Vagina (tissue), 2 donors: ENCODE results near the gene NOXA1. TPM values are rescaled to one million over a fixed set of nuclear protein-coding genes. Genes with fewer than 3 reads are reported as not detected.

Experiments
- DNase-seq, 2 donors: peaks; one replicate each; pipeline ENCODE4 v3.0.0-alpha.2; 2017; ENCODE audit errors: extremely low spot score in 2 of 2
- H3K27ac ChIP-seq: fragments of 200-600 bp; sonication (generic); one replicate; pipeline ENCODE4 v1.5.1; 2019
- H3K27me3 ChIP-seq: fragments of 200-600 bp; sonication (generic); one replicate; pipeline ENCODE4 v1.5.1; 2019
- H3K36me3 ChIP-seq, 2 donors: fragments of 200-600 bp; sonication (generic); one replicate each; pipeline ENCODE4 v1.5.1; 2017 to 2019
- H3K4me1 ChIP-seq: fragments of 200-600 bp; sonication (generic); one replicate; pipeline ENCODE4 v1.5.1; 2019
- H3K4me3 ChIP-seq, 2 donors: fragments of 200-600 bp; sonication (generic); 1 replicate in 1 of 2; 2 replicates in 1 of 2; pipeline ENCODE4 v1.5.1; 2016 to 2019
- H3K9me3 ChIP-seq: fragments of 200-600 bp; sonication (generic); one replicate; pipeline ENCODE4 v1.5.1; 2019
- POLR2A ChIP-seq, 2 donors: fragments of 450-650 bp; IDR thresholded peaks; one replicate each; pipeline ENCODE4 v1.6.1; 2017; ENCODE audit warnings: antibody characterized with exemption in 2 of 2, mild to moderate bottlenecking in 2 of 2, moderate library complexity in 2 of 2
- POLR2AphosphoS5 ChIP-seq, 2 donors: sonication (generic); formaldehyde crosslinking; IDR thresholded peaks; one replicate each; pipeline ENCODE4 v1.9.0; 2017; ENCODE audit warnings: antibody characterized with exemption in 2 of 2, mild to moderate bottlenecking in 2 of 2, low read depth in 1 of 2; ENCODE audit not compliant: insufficient read depth in 1 of 2
- intact Hi-C: fragments of 100-400 bp; cut with DNase I; formaldehyde crosslinking; loops from one replicate; pipeline ENCODE4 v1.15.1; 2023
- total RNA-seq: library from RNA; depleted of rRNA; stranded (reverse); fragments of >200 nt; gene quantifications from one replicate; pipeline ENCODE4 v1.2.3, GENCODE V29; 2016
- TF ChIP-seq, protein P1 (sequence below), 3 experiments: fragments of 450-650 bp in 2 of 3; fragments of 200-600 bp in 1 of 3; sonication (generic) in 1 of 3; IDR thresholded peaks; one replicate each; pipeline ENCODE4 v1.5.1; 2017 to 2019; ENCODE audit warnings: antibody characterized with exemption in 3 of 3, mild to moderate bottlenecking in 2 of 3, moderate library complexity in 2 of 3

Gene NOXA1
- total RNA-seq, 1 donor from 2014 or later = 2.9 TPM

DNA sequence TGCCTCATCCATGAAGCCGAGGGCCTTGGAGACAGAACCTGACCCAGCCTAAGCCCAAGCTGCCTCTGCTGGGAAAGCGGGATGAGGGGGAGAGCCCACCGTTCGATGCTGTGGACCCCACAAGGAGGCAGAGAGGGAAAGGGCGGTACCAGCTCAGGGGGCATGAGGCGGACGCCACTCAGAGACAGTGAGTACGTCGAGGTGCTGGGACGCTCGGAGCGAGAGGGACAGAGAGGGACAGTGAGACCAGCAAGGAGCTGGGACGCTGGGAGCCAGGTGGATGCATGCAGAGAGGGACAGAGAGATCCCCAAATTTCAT lies 33.8 kb upstream of the NOXA1 start:
- intact Hi-C loops = no loop called here

DNA sequence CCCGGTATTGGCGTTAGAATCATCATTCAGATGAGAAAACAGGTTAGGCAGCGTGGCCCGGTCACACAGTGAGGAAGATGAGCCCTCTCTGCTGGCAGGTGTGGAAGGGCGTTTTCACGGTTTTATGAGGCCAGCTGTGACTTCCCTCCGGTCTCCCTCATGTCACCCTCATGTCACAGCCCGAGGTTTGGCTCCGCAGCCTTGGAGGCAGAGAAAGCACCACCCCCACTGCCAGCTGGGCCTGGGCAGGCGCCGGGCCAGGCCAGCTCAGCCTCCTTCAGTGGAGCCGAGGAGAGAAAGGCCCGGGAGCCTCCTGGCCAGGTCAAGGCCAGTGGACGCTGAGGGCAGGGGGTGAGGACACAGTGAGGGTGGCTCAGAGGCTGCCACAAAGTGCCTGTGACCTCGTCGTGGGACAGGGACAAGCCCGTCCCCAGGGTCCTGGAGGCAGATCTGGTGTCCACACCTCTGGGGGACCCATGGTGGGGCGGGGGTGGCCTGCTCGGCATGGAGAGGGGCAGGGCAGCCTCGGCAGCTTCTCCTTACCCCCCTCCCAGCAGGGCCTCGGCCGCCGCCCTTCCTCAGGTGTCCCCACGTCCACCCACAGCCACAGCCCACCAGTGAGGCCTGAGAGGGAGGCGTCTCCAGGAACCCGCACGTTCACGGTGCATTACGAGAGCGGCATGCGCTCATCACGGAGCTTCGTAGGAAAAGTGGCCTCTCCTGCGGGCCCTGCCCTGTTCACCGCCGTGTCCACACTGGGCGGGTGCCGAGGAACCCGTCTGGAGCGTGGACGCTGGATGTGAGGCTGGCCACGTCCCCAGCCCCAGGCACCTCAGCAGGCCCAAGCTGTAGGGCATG lies 32.4 kb upstream of the NOXA1 start:
- no peaks in the 10 kb centered on the region for H3K27me3 ChIP-seq
- peak overlapping the region; percentile 62 for H3K27ac ChIP-seq
- TF ChIP-seq, protein P1, sequence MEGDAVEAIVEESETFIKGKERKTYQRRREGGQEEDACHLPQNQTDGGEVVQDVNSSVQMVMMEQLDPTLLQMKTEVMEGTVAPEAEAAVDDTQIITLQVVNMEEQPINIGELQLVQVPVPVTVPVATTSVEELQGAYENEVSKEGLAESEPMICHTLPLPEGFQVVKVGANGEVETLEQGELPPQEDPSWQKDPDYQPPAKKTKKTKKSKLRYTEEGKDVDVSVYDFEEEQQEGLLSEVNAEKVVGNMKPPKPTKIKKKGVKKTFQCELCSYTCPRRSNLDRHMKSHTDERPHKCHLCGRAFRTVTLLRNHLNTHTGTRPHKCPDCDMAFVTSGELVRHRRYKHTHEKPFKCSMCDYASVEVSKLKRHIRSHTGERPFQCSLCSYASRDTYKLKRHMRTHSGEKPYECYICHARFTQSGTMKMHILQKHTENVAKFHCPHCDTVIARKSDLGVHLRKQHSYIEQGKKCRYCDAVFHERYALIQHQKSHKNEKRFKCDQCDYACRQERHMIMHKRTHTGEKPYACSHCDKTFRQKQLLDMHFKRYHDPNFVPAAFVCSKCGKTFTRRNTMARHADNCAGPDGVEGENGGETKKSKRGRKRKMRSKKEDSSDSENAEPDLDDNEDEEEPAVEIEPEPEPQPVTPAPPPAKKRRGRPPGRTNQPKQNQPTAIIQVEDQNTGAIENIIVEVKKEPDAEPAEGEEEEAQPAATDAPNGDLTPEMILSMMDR (IDR thresholded peaks at IDR 0.05) = no peak
- no peak for TF ChIP-seq POLR2A (IDR thresholded peaks at IDR 0.05)
- no peak for TF ChIP-seq POLR2AphosphoS5 (IDR thresholded peaks at IDR 0.05; ENCODE audit: insufficient read depth in 1 of 2, low read depth in 1 of 2)
- DNase-seq = no peak
- intact Hi-C loops = no loop called here
- no peak overlapping the region for H3K4me3 ChIP-seq
- H3K4me1 ChIP-seq = no peaks in the 10 kb centered on the region
- H3K36me3 ChIP-seq = peaks cover 0 to 5% of the 10 kb centered on the region in 2 donors
- no peaks in the 10 kb centered on the region for H3K9me3 ChIP-seq

More for the DNA sequence above, 33.8 kb upstream of the NOXA1 start:
- Histone ChIP-seq H3K4me3 (no peak overlapping the region), H3K27me3 (no peaks in the 10 kb centered on the region), H3K9me3 (no peaks in the 10 kb centered on the region), H3K36me3 (peaks cover 0 to 5% of the 10 kb centered on the region in 2 donors), H3K4me1 (no peaks in the 10 kb centered on the region), H3K27ac (no peak overlapping the region)
- no peak for TF ChIP-seq POLR2A (IDR thresholded peaks at IDR 0.05)
- TF ChIP-seq, protein P1 (IDR thresholded peaks at IDR 0.05) = no peak
- TF ChIP-seq POLR2AphosphoS5 (IDR thresholded peaks at IDR 0.05; ENCODE audit: insufficient read depth in 1 of 2, low read depth in 1 of 2) = no peak
- DNase-seq = no peak

DNA sequence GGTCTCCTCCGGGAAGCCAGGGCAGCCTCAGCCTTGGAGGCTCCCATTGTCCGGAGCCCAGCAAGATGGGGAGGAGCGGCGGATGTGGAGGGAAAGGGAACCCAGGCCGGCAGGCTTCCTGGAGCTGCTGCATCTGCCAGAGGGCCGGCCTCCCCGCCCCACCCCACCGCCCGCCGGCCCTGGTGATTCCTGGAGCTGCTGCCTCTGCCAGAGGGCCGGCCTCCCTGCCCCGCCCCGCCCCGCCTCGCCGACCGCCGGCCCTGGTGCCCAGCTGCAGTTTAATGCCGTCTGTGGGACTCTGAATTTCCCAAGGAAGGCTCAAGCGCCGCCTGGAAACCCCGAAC lies 31.8 kb upstream of the NOXA1 start:
- Histone ChIP-seq H3K36me3 (peaks cover 0 to 5% of the 10 kb centered on the region in 2 donors), H3K4me3 (no peak overlapping the region), H3K9me3 (no peaks in the 10 kb centered on the region), H3K27me3 (no peaks in the 10 kb centered on the region), H3K27ac (no peak overlapping the region), H3K4me1 (no peaks in the 10 kb centered on the region)
- TF ChIP-seq POLR2AphosphoS5 (IDR thresholded peaks at IDR 0.05; ENCODE audit: insufficient read depth in 1 of 2, low read depth in 1 of 2) = no peak
- DNase-seq = no peak
- intact Hi-C loops = no loop called here

DNA sequence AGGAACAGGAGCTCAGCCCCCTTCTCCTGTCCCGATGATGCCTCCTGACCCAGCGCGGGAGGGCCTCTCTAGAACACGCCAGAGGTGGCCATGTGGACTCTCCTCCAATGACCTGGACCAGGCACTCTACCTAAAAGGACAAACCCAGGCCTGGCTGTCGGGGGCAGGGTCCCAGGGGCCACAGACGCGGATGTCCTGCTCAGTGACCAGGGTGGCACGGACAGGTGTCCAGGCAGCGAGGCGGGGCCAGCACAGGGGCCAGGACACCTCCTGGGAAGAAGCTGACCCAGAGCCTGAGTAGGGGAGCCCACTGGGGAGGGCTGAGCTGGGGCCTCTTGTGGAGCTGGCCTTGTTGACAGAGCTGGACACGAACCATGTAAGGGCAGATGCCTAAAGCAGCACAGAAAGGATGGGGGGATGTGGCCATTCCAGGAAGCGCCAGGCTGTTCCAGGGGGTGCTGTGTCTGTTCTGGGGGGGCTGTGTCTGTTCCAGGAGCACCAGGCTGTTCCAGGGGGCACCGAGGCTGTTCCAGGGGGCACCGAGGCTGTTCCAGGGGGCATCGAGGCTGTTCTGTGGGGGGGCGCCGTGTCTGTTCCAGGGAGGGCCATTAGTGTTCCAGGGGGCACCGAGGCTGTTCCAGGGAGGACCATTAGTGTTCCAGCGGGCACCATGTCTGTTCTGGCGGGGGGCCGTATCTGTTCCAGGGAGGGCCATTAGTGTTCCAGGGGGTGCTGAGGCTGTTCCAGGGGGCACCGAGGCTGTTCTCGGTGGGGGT lies 30.8 kb upstream of the NOXA1 start:
- intact Hi-C loops = no loop called here
- H3K36me3 ChIP-seq = peaks cover 0 to 5% of the 10 kb centered on the region in 2 donors
- no peaks in the 10 kb centered on the region for H3K4me1 ChIP-seq
- H3K4me3 ChIP-seq = no peak overlapping the region
- TF ChIP-seq POLR2A (IDR thresholded peaks at IDR 0.05) (no peak), POLR2AphosphoS5 (IDR thresholded peaks at IDR 0.05; ENCODE audit: insufficient read depth in 1 of 2, low read depth in 1 of 2) (no peak)
- TF ChIP-seq, protein P1 (IDR thresholded peaks at IDR 0.05) = no peak
- no peaks in the 10 kb centered on the region for H3K9me3 ChIP-seq
- no peak for DNase-seq
- no peaks in the 10 kb centered on the region for H3K27me3 ChIP-seq
- no peak overlapping the region for H3K27ac ChIP-seq

DNA sequence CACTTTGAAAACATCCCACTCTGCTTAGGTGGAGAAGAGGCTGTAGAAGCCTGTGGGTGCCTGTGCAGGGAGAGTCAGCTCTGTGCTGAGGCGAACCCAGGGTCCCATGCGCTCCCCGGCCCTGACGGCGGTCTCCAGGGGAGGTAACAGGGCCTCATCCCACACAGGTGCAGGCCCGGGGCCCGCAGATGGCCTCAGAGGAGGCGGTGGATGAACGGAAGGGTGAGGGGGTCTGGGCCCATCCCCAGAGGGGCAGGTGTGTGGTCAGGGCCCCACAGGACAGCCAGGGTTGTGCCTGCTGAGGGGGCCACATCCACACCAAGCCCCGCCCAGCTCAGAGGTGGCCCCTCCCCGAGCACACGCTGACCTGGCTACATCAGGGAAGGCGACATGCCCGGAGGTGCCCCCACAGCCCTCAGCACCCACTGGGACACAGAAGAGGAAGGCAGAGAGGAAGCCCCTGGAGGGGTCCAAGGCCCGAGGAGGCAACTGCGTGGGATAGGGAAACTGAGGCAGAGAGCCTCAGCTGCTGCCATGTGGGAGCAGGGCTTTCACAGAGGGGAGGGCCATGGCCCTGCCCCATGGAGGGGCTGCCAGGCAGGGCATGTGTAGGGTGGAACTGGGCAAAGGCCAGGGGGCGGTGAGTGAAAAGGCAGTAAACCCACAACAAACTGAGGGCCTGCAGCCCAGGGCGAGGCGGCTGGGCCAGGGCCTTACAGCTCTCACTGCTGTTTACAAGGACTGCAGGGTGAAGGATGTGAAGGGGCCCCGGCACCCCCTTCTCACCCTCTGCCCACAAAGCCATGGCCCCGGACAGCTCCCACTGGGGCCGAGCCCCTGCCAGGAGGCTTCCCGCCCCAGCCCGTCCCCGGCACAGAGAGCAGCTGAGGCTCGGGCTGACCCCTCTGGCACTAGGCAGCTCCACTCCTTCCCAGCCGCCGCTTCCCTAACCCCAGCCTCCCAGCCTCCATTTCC lies 29.7 kb upstream of the NOXA1 start:
- no peak for DNase-seq
- no peaks in the 10 kb centered on the region for H3K4me1 ChIP-seq
- TF ChIP-seq, protein P1 (IDR thresholded peaks at IDR 0.05) = no peak
- TF ChIP-seq POLR2AphosphoS5 (IDR thresholded peaks at IDR 0.05; ENCODE audit: insufficient read depth in 1 of 2, low read depth in 1 of 2) (no peak), POLR2A (IDR thresholded peaks at IDR 0.05) (no peak)
- H3K36me3 ChIP-seq = peaks cover 0 to 5% of the 10 kb centered on the region in 2 donors
- no peaks in the 10 kb centered on the region for H3K27me3 ChIP-seq
- intact Hi-C loops = no loop called here
- H3K4me3 ChIP-seq = no peak overlapping the region
- H3K27ac ChIP-seq = no peak overlapping the region
- no peaks in the 10 kb centered on the region for H3K9me3 ChIP-seq
